GM12892 (cell line): ENCODE measurements around the gene NR5A1.

Experiments
- POLR2A ChIP-seq: IDR thresholded peaks from 2 replicates; pipeline ENCODE4 v1.6.1; 2011; ENCODE audit warnings: low read depth, low read length, control low read depth
- TAF1 ChIP-seq: IDR thresholded peaks from 2 replicates; pipeline ENCODE4 v1.6.1; 2011; ENCODE audit warnings: low read depth, mild to moderate bottlenecking, control low read depth, low read length, borderline replicate concordance

GRCh38 chr9:124501771-124502320, 5.4 kb downstream of the NR5A1 start:
- no peak for TF ChIP-seq POLR2A
- TF ChIP-seq TAF1 = no peak
